MM.1S (cell line): ENCODE data around the gene TAF6L.

ENCODE experiments used
- DNase-seq: peaks from one replicate; pipeline ENCODE4 v3.0.0-alpha.2; 2015
- H2AFZ ChIP-seq: fragments of 300-600 bp; sonication (generic); 2 replicates; pipeline ENCODE4 v1.6.0; 2016; ENCODE audit warnings: antibody characterized with exemption, low read length
- H3F3A ChIP-seq: fragments of 300-600 bp; sonication (generic); 2 replicates; pipeline ENCODE4 v1.6.1; 2016; ENCODE audit warnings: mild to moderate bottlenecking, antibody characterized with exemption, low read length, moderate library complexity, mixed read lengths; ENCODE audit not compliant: insufficient read depth
- H3K27ac ChIP-seq: fragments of 300-600 bp; sonication (generic); 2 replicates; pipeline ENCODE4 v1.5.1; 2016; ENCODE audit warnings: mild to moderate bottlenecking, low read length
- H3K27me3 ChIP-seq: fragments of 300-600 bp; sonication (generic); replicated peaks from 2 replicates; pipeline ENCODE4 v1.6.0; 2016; ENCODE audit warnings: low read length; ENCODE audit not compliant: insufficient read depth
- H3K36me3 ChIP-seq: fragments of 300-600 bp; sonication (generic); replicated peaks from 2 replicates; pipeline ENCODE4 v1.6.1; 2016; ENCODE audit warnings: mild to moderate bottlenecking, low read length, mixed read lengths; ENCODE audit not compliant: insufficient read depth
- H3K4me1 ChIP-seq: fragments of 300-600 bp; sonication (generic); 2 replicates; pipeline ENCODE4 v1.6.1; 2016; ENCODE audit warnings: low read length, mixed read lengths
- H3K4me2 ChIP-seq: fragments of 300-600 bp; sonication (generic); 2 replicates; pipeline ENCODE4 v1.6.0; 2016; ENCODE audit warnings: low read depth, low read length
- H3K4me3 ChIP-seq: fragments of 300-600 bp; sonication (generic); 2 replicates; pipeline ENCODE4 v1.5.1; 2016; ENCODE audit warnings: low read length, mixed read lengths
- H3K79me2 ChIP-seq: fragments of 300-600 bp; sonication (generic); 2 replicates; pipeline ENCODE4 v1.6.1; 2016; ENCODE audit warnings: mixed run types, low read length, mixed read lengths
- H3K9ac ChIP-seq: fragments of 300-600 bp; sonication (generic); 2 replicates; pipeline ENCODE4 v1.6.1; 2016; ENCODE audit warnings: low read length, mixed read lengths
- H3K9me2 ChIP-seq: fragments of 300-600 bp; sonication (generic); replicated peaks from 2 replicates; pipeline ENCODE4 v1.6.1; 2016; ENCODE audit warnings: mild to moderate bottlenecking, low read length, mixed read lengths; ENCODE audit not compliant: insufficient read depth
- H3K9me3 ChIP-seq: fragments of 300-600 bp; sonication (generic); replicated peaks from 2 replicates; pipeline ENCODE4 v1.6.1; 2016; ENCODE audit warnings: mild to moderate bottlenecking, low read length, mixed read lengths; ENCODE audit not compliant: insufficient read depth
- H4K20me1 ChIP-seq: fragments of 300-600 bp; sonication (generic); 2 replicates; pipeline ENCODE4 v1.6.1; 2016; ENCODE audit warnings: mild to moderate bottlenecking, low read length, moderate library complexity, mixed read lengths; ENCODE audit not compliant: insufficient read depth
- CTCF ChIP-seq: fragments of 300-600 bp; sonication (generic); IDR thresholded peaks from 2 replicates; pipeline ENCODE4 v1.5.1; 2016; ENCODE audit warnings: antibody characterized with exemption, low read length, mixed read lengths
- EZH2 ChIP-seq: fragments of 300-600 bp; sonication (generic); optimal IDR thresholded peaks from 2 replicates; pipeline ENCODE3; 2017; ENCODE audit warnings: low read depth, mild to moderate bottlenecking, antibody characterized with exemption, low read length, mixed read lengths
- EZH2phosphoT487 ChIP-seq: fragments of 300-600 bp; sonication (generic); IDR thresholded peaks from 2 replicates; pipeline ENCODE4 v1.6.1; 2018; ENCODE audit warnings: antibody characterized with exemption, low read length

Gene TAF6L

GRCh38 chr11:62804310-62805075, 33.3 kb downstream of the TAF6L start:
- peaks cover 33% of the 10 kb centered on the region for H3K79me2 ChIP-seq
- DNase-seq = peak; percentile 36
- TF ChIP-seq EZH2 = no peak
- peak overlapping the region; percentile 70 for H3K4me3 ChIP-seq
- H3K4me2 ChIP-seq = peak overlapping the region; percentile 90
- no peaks in the 10 kb centered on the region for H4K20me1 ChIP-seq
- H3K9me3 ChIP-seq = no peaks in the 10 kb centered on the region
- peak overlapping the region; percentile 66 for H3K9ac ChIP-seq
- peaks cover 20% of the 10 kb centered on the region for H3K36me3 ChIP-seq
- H3K4me1 ChIP-seq = peaks cover 35% of the 10 kb centered on the region
- peaks cover 23% of the 10 kb centered on the region for H3F3A ChIP-seq
- no peaks in the 10 kb centered on the region for H3K27me3 ChIP-seq
- H3K27ac ChIP-seq = peak overlapping the region; percentile 89; the same call in 1 of the 2 replicates
- no peak overlapping the region for H2AFZ ChIP-seq
- no peaks in the 10 kb centered on the region for H3K9me2 ChIP-seq

- Histone ChIP-seq H3K9me2 (no peaks in the 10 kb centered on the region), H3K4me2 (peak within 1 kb of the TSS; percentile 99), H4K20me1 (no peaks in the 10 kb centered on the region), H3K27ac (peak within 1 kb of the TSS; percentile 89), H3K9ac (peak within 1 kb of the TSS; percentile 84), H3K4me1 (peaks cover 35% of the 10 kb centered on the region), H2AFZ (peak within 1 kb of the TSS; percentile 91), H3K27me3 (no peaks in the 10 kb centered on the region), H3F3A (peaks cover 23% of the 10 kb centered on the region), H3K4me3 (peak within 1 kb of the TSS; percentile 70), H3K36me3 (peaks cover 16% of the 10 kb centered on the region), H3K9me3 (no peaks in the 10 kb centered on the region), H3K79me2 (peaks cover 33% of the 10 kb centered on the region)
- peak; percentile 97 for DNase-seq
- TF ChIP-seq CTCF (peak; percentile 8; the same call in 1 of the 2 replicates), EZH2 (no peak), EZH2phosphoT487 (no peak)
Measured at GRCh38 chr11:62805076-62805892, 34.1 kb downstream of the TAF6L start, which contains the start of gene NXF1. Gene NXF1 (minus strand): TSS chr11:62805440. CDS start chr11:62805356, 84 bp downstream.

- peaks cover 14% of the 10 kb centered on the region for H3K36me3 ChIP-seq
- peaks cover 35% of the 10 kb centered on the region for H3K4me1 ChIP-seq
- H3K27ac ChIP-seq = peak overlapping the region; percentile 89
- TF ChIP-seq EZH2 (no peak), CTCF (no peak), EZH2phosphoT487 (no peak)
- H3K9ac ChIP-seq = peak overlapping the region; percentile 84
- H2AFZ ChIP-seq = peak overlapping the region; percentile 91
- peak overlapping the region; percentile 70 for H3K4me3 ChIP-seq
- DNase-seq = peak; percentile 42
- H3F3A ChIP-seq = peaks cover 23% of the 10 kb centered on the region
- peak overlapping the region; percentile 99 for H3K4me2 ChIP-seq
- peaks cover 31% of the 10 kb centered on the region for H3K79me2 ChIP-seq
- no peaks in the 10 kb centered on the region for H3K9me2 ChIP-seq
- H3K9me3 ChIP-seq = no peaks in the 10 kb centered on the region
- no peaks in the 10 kb centered on the region for H3K27me3 ChIP-seq
- H4K20me1 ChIP-seq = no peaks in the 10 kb centered on the region
Measured at GRCh38 chr11:62805961-62806441, 34.8 kb downstream of the TAF6L start.
